Natural killer cell (primary cell): ENCODE results near the gene CLIC5. TPM values are rescaled to one million over a fixed set of nuclear protein-coding genes. Genes with fewer than 3 reads are reported as not detected.

Experiments used
- ATAC-seq, 3 donors: fragments of 150-1000 bp in 2 of 3; fragments of 200-7000 bp in 1 of 3; cut with Tn5 transposase; 1 replicate in 1 of 3; 2 replicates in 2 of 3; pipeline ENCODE4 v1.10.0; 2021; ENCODE audit warnings: mild to moderate bottlenecking in 2 of 3, moderate library complexity in 2 of 3
- DNase-seq, 2 donors: peaks; one replicate each; pipeline versions ENCODE4 v3.0.0 to v3.0.0-alpha.2; 2013 to 2021; ENCODE audit warnings: mixed read lengths in 1 of 2
- H3K27ac ChIP-seq: one replicate; pipeline ENCODE4 v1.5.1; 2013; ENCODE audit warnings: mild to moderate bottlenecking, low read length
- H3K27me3 ChIP-seq: one replicate; pipeline ENCODE4 v1.6.1; 2013; ENCODE audit warnings: low read length; ENCODE audit not compliant: control insufficient read depth, insufficient read depth
- H3K36me3 ChIP-seq: one replicate; pipeline ENCODE4 v1.6.1; 2013; ENCODE audit warnings: low read length; ENCODE audit not compliant: control insufficient read depth, insufficient read depth
- H3K4me1 ChIP-seq: one replicate; pipeline ENCODE4 v1.6.1; 2013; ENCODE audit warnings: low read length; ENCODE audit not compliant: control insufficient read depth, insufficient read depth
- H3K4me3 ChIP-seq: one replicate; pipeline ENCODE4 v1.5.1; 2013; ENCODE audit warnings: low read length
- H3K9me3 ChIP-seq: one replicate; pipeline ENCODE4 v1.6.1; 2013; ENCODE audit warnings: low read length; ENCODE audit not compliant: control insufficient read depth, insufficient read depth
- H3K27ac Mint-ChIP-seq, 2 donors: one replicate each; pipeline ENCODE4 v1.8.0; 2022; ENCODE audit warnings: mild to moderate bottlenecking in 2 of 2, mixed read lengths in 2 of 2, moderate library complexity in 1 of 2
- H3K27me3 Mint-ChIP-seq, 2 donors: one replicate each; pipeline ENCODE4 v1.8.0; 2022; ENCODE audit warnings: low read depth in 2 of 2, mixed read lengths in 2 of 2
- H3K36me3 Mint-ChIP-seq: one replicate; pipeline ENCODE4 v1.8.0; 2022; ENCODE audit warnings: mixed read lengths
- H3K4me1 Mint-ChIP-seq, 2 donors: one replicate each; pipeline ENCODE4 v1.8.0; 2022; ENCODE audit warnings: mixed read lengths in 2 of 2
- H3K4me3 Mint-ChIP-seq: one replicate; pipeline ENCODE4 v1.8.0; 2022; ENCODE audit warnings: mild to moderate bottlenecking, moderate library complexity, mixed read lengths
- H3K9me3 Mint-ChIP-seq, 2 donors: one replicate each; pipeline ENCODE4 v1.8.0; 2022; ENCODE audit warnings: mixed read lengths in 2 of 2
- CTCF ChIP-seq: fragments of 200-600 bp; IDR thresholded peaks from one replicate; pipeline ENCODE4 v1.8.0; 2022; ENCODE audit warnings: antibody characterized with exemption
- WGBS: methylation state at CpG from one replicate; pipeline ENCODE4 v1.1.7; 2013; ENCODE audit warnings: missing lambda C conversion rate; ENCODE audit not compliant: insufficient coverage; 5-methylcytosine and 5-hydroxymethylcytosine counted together
- intact Hi-C: fragments of 100-400 bp; cut with micrococcal nuclease; formaldehyde crosslinking; loops from one replicate; pipeline ENCODE4 v1.14.2; 2022
- total RNA-seq, 4 donors: library from RNA; stranded (reverse); fragments of 120-200 nt in 1 of 4; gene quantifications; one replicate each; pipeline versions ENCODE4 v1.2.3 to v1.2.4, GENCODE V29; 2013 to 2022

CLIC5 gene
- total RNA-seq, 3 donors from 2014 or later (not counting 1 experiment from before 2014, with no cell fraction given): 0.52 to 1.7 (median 1.4) TPM

DNA sequence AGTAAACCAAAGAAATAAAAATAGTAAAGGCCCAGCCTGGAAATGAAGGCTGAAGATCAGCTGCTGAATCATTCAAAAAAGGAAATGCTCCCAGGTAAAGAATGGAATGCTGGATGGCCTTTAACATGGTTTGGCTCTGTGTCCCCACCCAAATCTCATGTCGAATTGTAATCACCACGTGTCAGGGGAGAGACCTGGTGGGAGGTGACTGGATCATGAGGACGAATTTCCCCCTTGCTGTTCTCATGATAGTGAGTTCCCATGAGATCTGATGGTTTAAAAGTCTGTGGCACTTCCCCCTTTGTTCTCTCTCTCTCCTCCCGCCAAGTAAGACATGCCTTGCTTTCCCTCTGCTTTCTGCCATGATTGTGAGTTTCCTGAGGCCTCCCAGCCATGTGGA, 9.9 kb upstream of the CLIC5 start:
- H3K27ac ChIP-seq: no peak overlapping the region
- peaks cover 29 to 45% of the 10 kb centered on the region in 2 donors for H3K27me3 Mint-ChIP-seq
- 100% methylated on average over 4 of the region's 4 CpGs for WGBS
- ATAC-seq (no peak), DNase-seq (no peak)
- intact Hi-C loops: no loop called here
- H3K9me3 ChIP-seq: no peaks in the 10 kb centered on the region
- no peaks in the 10 kb centered on the region for H3K4me1 ChIP-seq
- no peaks in the 10 kb centered on the region for H3K9me3 Mint-ChIP-seq
- H3K36me3 ChIP-seq: no peaks in the 10 kb centered on the region
- no peaks in the 10 kb centered on the region for H3K4me1 Mint-ChIP-seq
- H3K4me3 Mint-ChIP-seq: no peak overlapping the region
- H3K27ac Mint-ChIP-seq: no peak overlapping the region
- no peaks in the 10 kb centered on the region for H3K36me3 Mint-ChIP-seq
- no peak for TF ChIP-seq CTCF
- no peak overlapping the region for H3K4me3 ChIP-seq
- H3K27me3 ChIP-seq: peaks cover 12% of the 10 kb centered on the region

GRCh38 chr6:46024124-46024769, 8.6 kb upstream of the CLIC5 start:
- no peaks in the 10 kb centered on the region for H3K4me1 Mint-ChIP-seq
- Histone ChIP-seq H3K4me3 (no peak overlapping the region), H3K4me1 (no peaks in the 10 kb centered on the region), H3K9me3 (no peaks in the 10 kb centered on the region), H3K27me3 (peaks cover 8% of the 10 kb centered on the region), H3K27ac (no peak overlapping the region), H3K36me3 (no peaks in the 10 kb centered on the region)
- H3K4me3 Mint-ChIP-seq: no peak overlapping the region
- no peak for TF ChIP-seq CTCF
- no peaks in the 10 kb centered on the region for H3K9me3 Mint-ChIP-seq
- intact Hi-C loops: no loop called here
- no CpG with 5 or more reads among the region's 1 CpG for WGBS
- ATAC-seq (no peak), DNase-seq (no peak)
- no peak overlapping the region for H3K27ac Mint-ChIP-seq
- H3K27me3 Mint-ChIP-seq: peaks cover 24 to 47% of the 10 kb centered on the region in 2 donors
- no peaks in the 10 kb centered on the region for H3K36me3 Mint-ChIP-seq

GRCh38 chr6:46023216-46023915, 7.7 kb upstream of the CLIC5 start:
- peaks cover 26 to 49% of the 10 kb centered on the region in 2 donors for H3K27me3 Mint-ChIP-seq
- Histone ChIP-seq H3K27ac (no peak overlapping the region), H3K4me1 (no peaks in the 10 kb centered on the region), H3K9me3 (no peaks in the 10 kb centered on the region), H3K36me3 (no peaks in the 10 kb centered on the region), H3K4me3 (no peak overlapping the region), H3K27me3 (peaks cover 8% of the 10 kb centered on the region)
- whole genome bisulfite sequencing: 92% methylated on average over 3 of the region's 3 CpGs
- intact Hi-C loops: no loop called here
- H3K4me3 Mint-ChIP-seq: no peak overlapping the region
- H3K9me3 Mint-ChIP-seq: no peaks in the 10 kb centered on the region
- H3K4me1 Mint-ChIP-seq: no peaks in the 10 kb centered on the region
- DNase-seq (no peak), ATAC-seq (no peak)
- TF ChIP-seq CTCF: no peak
- no peak overlapping the region for H3K27ac Mint-ChIP-seq
- H3K36me3 Mint-ChIP-seq: no peaks in the 10 kb centered on the region
